NCI-H2107 (cell line): ENCODE data around the gene RBM28.

Experiments used
- DNase-seq: peaks from one replicate; lab custom pipeline; 2025; lab: John Stamatoyannopoulos, UW

The RBM28 gene

DNA sequence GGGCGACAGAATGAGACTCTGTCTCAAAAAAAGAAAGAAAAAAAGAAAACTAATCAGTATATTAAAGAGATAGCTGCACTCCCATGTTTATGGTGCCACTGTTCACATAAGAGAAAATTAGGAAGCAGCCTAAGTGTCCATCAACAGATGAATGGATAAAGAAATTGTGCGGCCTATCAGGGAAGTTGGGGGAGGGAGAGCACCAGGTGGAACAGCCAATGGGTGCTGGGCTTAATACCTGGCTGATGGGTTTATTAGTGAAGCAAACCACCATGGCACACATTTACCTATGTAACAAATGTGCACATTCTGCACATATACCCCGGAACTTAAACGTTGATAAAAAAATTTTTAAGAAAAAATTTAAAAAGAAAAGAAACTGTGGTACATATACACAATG lies 26.8 kb upstream of the RBM28 start:
- DNase-seq, result no peak

DNA sequence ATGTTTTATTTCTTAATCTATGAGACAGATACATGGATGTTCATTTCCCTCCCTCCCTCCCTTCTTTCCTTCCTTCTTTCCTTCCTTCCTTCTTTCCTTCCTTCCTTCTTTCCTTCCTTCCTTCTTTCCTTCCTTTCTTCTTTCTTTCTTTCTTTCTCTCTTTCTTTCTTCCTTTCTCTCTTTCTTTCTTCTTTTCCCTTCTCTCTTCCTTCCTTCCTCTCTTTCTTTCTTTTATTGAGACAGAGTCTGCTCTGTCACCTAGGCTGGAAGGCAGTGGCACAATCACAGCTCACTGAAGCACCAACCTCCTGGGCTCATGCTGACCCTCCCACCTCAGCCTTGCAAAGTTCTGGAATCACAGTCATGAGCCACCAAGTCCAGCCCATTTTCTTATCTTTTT lies 23.3 kb upstream of the RBM28 start:
- DNase-seq, result no peak

DNA sequence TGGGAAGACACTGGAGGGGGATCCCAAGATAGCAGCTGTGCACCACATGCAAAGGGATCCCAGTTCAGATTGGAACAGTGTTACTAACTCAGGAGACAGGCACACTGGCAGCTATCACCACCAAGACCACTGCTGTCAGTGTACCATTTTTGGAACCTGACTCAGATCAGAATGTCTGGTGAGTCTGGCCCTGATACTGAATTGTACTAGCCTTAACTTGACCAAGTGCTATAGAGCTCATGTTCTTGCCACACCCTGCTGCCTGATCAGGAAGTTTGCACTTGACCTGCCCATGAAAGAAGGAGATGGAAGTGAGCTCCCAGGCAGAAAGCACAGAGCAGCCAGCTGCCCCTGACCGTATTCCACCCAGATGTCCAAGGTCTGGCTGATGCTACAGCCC lies 22.6 kb upstream of the RBM28 start:
- DNase-seq, result no peak

DNA sequence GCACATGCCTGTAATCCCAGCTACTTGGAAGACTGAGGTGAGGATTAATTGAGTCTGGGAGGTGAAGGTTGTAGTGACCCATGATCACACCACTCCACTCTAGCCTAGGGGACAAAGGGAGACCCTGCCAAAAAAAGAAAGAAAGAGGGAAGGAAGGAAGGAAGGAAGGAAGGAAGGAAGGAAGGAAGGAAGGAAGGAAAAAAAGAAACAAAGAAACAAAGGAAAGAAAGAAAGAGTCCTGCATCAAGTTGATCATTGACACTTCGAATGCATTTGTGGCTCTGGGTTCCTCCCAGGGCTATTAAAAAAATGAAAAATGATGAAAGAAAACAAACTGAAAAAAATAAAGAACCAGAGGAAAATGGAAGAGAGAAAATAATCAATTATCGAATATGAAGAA lies 21.7 kb upstream of the RBM28 start:
- DNase-seq, result no peak

DNA sequence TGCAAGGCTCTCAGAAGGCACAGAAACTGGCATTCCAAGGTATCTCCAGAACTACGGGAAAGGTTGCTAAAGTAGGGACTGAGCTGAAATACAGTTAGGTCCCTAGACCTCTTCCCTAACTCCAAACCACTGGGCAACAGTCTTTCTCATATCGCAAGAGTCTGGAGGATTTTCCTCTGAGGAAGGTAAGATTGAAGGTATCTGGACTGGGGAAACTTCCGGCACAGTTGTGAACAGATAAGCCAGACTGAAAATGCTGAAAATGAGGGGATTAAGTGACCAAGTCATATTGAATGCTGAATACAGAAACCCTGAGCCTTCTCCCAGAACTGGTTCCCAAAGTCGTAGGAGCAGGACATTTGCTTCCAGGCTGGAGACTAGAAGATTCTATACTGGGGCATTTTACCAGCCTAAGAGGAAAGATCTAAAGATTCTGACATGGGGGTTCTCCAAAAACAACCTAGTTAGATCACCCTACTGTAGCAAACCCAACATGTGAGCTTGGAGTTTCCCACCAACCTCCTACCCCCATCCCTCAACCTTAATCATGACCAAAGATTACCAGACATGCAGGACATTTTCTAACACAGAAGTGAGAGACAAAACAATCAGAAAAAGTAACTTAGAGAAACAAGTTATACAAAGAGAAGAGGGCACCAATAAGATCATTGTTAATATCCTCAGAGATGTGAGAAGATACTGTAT lies 20.6 kb upstream of the RBM28 start:
- no peak for DNase-seq

DNA sequence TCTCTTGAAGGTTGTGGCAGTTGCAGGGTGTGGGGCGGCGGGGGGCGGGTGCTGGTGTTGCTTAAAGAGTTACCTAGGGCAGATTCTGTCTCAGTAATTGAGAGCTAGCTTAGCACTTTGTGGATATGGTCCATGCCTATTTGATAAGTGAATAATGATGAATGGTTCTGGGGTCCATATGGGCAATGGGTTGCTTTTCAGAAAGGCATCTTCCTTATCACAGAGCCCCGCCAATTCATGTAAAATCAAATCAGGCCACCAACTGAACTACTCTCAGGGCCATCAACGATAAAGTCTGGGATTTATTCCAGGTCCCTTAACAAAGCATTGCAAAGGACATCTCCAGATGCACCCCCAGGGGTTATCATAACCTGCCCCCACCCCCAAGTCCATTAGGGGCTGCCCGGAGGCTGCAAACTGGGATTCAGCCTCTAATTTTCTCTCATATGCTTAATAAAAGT lies 19.6 kb upstream of the RBM28 start:
- no peak for DNase-seq

DNA sequence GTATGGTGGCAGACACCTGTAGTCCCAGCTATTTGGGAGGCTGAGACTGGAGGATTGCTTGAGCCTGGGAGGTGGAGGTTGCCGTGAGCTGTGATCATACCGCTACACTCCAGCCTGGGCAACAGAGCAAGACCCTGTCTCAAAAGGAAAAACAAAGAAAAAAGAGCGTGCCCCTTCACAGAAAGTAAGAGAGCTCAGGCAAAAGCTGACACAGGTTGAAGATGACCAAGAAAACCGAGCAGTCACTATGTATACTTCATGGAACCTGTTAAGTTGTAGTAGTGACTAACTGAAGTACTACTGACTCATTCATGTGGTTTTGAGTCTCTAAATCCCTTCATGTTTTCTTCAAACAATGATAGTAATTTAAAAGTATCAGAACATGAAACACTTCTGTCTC lies 19.0 kb upstream of the RBM28 start:
- DNase-seq, result no peak

DNA sequence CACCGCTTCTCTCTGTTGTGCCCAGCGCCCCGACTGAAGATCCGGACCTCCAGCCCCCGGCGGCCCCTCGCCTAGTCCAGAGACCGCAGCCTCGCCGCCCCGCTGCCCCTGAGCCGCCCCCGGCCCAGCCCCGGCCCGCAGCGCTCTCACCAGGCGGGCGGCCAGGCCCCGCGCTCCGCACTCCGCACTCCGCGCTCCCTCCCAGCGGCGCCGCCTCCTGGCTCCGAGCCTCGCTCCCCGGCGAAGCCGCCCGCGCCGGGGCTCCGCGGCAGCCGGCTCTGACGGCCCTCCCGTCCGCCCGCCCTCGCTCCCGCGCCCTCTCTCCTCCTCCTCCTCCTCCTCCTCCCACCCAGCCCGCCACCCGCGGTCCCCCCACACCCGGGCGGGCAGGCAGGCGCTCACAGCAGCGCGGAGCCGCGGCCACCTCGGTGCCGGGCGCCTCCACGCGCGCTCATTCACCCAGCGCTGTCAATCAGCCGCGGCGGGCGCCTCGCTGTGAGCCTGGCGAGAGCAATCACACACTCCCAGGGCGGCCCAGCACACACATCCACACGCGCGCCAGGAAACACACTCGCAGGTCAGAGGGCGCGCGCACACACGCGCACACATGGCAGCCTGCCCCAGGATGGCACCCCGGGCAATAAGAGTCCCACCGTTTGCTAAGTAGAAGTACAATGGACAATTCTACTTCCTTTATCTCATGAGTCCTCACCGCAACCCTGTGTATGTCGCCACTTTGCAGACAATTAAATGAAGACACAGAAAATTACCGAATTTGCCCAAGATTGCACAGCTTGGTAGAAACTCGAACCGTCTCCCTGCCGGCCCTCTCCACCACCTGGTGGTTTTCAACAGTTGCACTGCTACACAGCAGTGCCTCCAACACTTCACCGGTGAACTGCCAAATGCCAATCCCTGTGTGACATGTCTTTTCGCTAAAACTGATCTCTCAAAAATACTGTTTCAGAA lies 18.0 kb upstream of the RBM28 start, which contains the start of gene PRRT4:
Gene PRRT4, minus strand, starts transcription at position 280 of the 969 bp plus-strand sequence.
- no peak for DNase-seq

DNA sequence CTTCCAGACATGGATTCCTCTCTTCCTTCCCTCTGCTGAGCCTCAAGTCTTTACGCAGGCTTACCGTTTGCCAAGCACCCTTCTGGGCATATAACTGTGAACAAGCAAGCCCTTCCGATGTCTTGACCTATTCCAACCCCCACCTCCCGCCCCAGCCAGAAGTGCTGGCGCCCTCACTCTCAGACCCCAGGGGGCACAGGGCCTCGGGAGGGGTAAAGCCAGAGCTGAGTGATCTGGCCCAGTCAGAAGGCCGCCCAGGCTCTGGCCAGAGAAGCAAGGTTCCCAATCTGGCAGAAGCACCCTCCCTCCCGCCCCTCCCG lies 16.6 kb upstream of the RBM28 start:
- no peak for DNase-seq

DNA sequence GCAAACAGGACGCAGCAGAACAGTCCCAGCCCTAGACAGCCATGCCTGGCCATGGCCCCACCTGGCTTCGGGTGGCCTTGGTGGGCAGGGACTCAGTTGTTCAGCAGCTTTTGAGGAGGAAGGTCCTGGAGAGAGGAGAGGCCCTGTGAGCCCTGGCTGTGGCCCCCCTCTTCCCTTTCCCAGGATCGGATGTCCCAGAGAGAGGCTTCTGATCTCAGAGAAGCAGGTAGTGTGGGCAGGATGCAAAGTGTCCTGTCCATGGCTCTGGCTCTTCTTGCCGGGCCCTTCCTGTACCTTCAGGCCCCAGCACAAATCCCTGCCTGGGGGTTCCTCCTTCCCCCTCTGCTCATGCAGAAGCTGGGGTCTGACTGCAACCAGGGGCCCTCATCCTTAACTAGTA lies 16.2 kb upstream of the RBM28 start:
- no peak for DNase-seq

DNA sequence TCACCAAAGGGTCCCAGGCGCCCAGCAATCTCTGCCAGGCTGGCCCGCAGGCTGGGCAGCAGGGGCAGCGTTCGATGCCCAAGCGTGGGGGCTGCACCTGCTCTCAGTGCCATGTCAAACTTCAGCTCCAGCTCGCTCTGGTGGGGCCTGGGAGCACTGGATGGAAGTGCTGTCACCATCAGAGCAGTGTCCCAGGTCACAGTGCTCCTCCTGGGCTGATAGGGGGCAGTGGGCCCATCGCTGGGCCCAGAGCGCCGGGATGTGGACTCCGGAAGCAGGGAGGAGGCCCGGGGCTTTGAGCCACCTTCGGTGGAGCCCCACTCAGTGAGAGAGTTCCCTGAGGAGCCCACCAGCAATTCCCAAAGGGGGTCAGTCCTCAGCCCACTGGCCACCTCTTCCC lies 15.6 kb upstream of the RBM28 start:
- DNase-seq, result no peak

DNA sequence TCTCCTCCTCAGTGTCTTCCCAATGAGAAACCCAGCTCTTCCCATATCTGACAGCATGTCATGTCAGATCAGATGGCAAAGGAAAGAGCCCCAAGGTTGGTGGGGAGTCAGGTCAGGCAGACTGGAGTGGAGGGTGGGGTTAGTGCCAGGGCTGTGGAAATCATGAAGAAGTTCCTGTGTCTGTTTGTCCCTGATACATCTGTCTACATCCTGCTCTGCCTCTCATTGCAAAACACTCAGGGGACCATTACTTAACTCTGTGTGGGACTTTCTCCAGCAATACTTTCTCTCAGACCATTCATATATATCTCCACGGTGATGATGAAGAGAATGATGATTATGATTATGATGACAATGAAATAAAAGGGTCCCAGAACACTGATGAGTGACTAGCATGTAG lies 14.5 kb upstream of the RBM28 start:
- DNase-seq, result no peak

DNA sequence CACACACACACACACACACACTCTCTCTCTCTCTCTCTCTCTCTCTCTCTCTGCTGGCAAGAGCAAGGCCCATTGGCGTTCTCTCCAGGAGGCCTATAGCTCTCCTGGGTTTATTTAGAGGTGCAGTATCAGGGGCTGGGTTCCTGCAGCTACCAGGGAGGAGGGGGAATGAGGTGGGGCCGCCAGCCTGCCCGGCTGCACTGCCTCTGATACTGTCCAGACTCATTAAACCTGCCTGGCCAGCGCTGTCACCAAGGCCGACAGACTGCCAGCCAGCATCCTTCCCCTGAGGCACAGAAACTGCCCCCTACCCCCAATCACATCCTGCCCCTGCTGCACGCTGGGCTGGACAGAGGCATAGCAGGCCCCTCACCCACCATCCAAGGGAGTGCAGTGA lies 13.5 kb upstream of the RBM28 start:
- no peak for DNase-seq

DNA sequence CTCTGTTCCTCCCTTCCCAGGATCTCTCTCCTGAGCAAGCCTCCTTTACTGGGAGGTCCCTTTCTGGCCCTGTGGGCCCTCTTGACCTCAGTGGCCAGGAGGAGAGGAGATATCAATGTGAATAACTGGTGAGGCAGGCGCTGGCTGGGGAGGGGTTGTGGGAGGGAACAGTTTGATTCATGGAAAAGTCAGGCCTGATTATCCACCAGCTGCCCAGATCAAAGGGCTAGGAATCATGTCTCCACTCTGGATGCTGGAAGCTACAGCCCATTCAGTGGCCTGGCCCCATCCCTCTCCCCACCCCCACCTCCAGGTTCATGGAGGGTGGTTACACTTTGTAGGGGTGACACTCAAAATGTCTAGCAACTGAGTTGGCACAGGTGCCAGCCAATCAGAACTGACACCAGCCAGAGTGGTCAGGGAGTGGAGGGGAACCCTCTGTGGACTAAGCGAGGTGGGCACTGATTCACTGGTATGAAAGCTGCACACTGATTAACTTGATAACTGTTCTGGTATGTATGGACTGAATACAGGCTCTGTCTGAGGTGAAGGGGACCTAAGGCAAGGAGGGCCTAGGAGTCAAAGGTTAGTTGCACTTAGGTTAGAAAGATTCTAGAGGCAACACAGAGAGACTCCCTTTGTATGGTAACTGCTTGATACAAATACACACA lies 13.0 kb upstream of the RBM28 start:
- DNase-seq, result no peak

DNA sequence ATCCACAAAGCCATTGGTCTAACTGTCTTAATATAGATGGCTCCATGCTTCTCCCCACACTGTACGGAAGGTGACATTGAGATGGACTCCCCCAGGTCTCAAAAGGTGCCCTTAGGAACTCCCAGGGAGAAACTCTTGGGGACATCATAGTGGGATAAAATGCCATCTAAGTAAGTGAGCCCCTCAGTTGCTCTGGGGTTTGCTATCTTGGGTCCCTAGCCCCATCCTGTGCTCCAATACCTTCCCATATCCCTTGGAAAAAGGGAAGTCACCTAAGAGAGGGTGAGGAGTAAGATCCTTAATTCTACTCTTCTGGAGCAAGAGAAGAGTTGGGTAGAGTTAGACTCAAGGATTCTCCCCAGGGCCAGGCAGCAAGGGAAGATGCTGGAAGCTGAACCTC lies 9.9 kb upstream of the RBM28 start:
- no peak for DNase-seq

DNA sequence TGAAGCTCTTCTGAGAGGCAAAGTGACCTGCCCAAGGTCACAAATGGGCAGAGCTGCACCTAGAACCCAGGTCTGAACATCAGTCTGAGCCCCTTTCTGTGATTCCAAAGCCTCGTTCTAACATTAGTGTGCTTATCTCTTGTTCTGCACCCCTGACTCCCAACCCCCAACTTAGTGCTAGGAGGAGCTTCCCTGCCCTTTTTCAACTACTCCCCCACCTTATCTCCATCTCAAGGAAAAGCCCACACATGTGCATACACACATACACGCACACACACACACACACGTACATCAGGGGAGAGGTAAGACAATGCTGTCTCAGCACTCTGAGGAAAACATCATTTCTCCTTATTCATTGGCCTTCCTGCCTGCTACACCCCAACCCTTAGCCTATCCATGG lies 9.5 kb upstream of the RBM28 start:
- DNase-seq, result no peak

DNA sequence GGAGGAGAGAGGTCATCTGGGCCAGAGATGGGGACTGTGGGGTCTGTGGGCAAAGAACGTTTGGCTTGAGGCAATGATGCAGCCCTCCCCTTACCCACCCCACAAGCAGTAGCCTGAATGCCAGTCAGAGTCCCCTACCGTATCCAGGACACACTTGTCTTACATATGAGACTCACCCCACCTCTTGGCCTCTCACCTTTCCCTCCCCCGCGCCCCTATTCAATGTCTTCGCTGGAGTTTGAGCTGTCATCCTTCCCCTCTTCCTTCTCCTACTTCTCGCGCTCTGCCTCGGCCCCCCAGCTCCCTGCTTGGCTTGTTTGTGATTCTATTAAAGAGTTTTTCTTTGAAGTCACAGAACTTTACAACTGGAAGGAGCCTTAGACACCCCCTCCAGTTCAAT lies 8.9 kb upstream of the RBM28 start:
- no peak for DNase-seq

DNA sequence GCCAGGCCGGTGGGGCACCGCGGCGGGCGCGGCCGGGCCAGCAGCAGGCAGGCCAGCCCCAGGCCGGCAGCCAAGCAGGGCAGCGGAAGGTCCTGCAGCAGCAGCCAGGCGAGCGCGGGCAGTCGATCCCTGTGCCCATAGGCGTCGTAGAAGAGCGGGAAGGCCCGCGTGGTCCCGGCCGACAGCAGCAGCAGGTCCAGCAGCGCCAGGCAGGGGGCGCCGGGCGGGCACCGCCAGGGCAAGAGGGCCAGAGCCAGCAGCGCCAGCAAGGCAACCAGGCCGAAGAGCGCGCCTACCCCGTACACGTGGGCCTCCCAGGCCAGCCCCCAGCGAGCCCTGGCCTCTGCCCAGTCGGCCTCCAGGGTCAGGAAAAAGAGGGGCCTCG lies 8.4 kb upstream of the RBM28 start:
- DNase-seq, result no peak

DNA sequence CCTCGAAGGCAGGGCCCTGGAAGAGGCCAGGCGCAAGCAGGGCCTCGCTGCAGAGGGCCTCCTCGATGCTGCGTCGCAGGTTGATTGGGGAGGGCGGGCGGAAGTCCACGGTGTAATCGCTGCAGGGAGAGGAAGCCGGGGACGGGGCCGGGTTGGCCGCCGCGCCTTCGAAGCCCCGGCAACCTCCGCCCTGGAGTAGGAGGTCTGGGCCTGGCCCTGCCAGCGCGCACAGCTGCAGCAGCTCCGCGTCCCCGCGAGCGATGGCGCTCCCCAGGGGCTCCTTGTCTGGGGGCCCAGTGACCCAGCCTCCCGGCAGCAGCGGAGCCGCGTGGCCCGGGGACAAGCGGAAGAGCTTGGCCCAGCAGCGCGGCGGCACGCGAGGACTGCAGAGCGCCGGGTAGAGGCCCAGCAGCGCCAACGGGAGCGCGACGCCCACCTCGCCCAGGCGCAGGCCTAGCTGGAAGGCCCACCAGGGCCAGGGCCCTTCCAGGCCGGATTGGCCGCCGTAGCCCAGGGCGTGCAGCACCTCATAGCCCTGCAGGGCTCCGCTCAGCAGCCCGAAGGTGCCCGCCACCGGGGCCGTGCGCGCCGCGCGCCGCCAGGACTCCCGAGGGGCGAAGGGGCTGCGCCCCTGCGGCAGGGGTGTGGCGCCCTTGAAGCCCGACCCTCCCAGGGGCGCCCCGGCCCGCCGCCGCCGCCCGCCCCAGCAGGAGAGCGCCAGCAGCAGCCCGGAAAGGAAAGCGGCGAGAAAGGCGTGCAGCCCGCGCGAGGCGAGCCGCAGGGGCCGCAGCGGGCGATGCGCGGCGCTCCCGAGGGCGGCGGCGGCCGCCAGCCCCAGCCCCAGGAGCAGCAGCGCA lies 7.8 kb upstream of the RBM28 start:
- DNase-seq, result no peak

DNA sequence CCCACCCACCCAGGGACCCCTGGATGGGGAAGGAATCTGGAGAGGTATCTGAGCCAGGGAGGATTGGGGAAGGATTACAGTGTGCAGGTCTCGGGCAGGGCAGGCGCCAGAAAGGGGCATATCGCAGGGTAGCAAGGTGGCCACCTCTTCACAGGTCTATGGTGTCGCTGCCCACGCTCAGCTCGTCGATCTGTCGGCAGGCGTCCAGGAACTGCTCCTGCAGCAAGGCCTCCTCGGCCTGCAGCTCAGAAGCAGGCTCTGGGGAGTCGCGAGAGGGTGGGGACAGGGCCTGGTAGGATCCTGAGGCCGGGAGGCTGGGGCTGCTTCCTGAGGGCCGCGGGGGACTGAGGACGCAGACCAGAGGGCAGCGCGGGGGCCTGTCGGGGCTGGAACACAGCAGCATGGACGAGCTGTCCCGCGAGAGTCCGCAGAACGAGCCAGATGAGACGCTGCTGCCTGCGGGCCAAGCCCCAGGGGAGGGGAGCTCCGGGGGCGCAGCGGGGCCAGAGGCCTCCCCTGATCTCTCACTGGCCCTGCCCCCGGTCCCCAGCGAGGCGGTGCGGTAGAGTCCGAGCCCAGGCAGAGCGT lies 7.1 kb upstream of the RBM28 start:
- no peak for DNase-seq

DNA sequence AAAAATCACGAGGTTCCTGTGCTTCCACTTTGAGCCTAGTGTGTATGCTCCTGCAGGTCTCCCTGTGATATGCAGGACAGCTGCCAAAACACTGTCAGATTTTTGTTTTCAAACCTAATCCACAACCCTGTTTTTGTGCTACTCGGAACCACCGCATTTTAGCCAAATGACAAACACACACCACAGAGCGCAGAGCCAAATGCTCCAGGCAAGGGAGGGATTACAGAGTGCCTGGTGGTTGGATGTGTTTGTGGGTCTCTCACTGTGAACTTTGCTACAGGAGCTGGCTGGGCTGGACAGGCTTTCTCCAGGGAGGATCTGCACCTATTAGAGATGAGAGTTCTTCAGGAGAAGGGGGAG lies 5.7 kb upstream of the RBM28 start:
- DNase-seq, result no peak

DNA sequence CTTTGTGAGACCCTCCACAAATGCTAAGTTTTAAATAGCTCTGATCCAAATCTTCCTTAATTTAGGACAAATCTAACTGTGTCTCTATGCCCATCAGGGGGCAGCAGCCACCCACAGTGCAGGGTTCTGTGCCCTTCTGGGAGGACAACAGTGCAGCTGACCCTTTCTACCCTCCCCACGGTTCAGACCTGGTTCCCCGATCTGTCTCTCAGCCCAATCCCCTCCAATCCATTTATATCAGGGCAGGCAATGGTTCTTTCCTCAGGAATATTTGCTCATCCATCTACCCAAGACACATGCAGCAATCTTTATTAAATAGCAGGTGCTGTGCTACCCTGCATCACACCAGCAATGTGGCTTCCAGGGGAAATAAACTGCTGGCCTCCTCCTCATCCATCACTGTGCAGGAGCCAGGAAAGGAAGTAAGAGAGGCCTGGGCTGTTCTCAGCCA lies 4.0 kb upstream of the RBM28 start:
- DNase-seq, result no peak
